Naive thymus-derived CD8-positive, alpha-beta T cell (primary cell): ENCODE measurements around the gene RBM33. TPM values are rescaled to one million over a fixed set of nuclear protein-coding genes. Genes with fewer than 3 reads are reported as not detected.

Source experiments
- ATAC-seq, 2 donors: fragments of 150-1000 bp; cut with Tn5 transposase in 1 of 2; sonication (Bioruptor Pico), chemical (Tn5 transposase) in 1 of 2; 1 replicate in 1 of 2; 2 replicates in 1 of 2; pipeline ENCODE4 v1.10.0; 2021; ENCODE audit warnings: mild to moderate bottlenecking in 2 of 2, moderate library complexity in 2 of 2
- POLR2A ChIA-PET: fragments of 350-600 bp; sonication (Branson Sonifier 250); formaldehyde crosslinking; loops from one replicate; lab custom pipeline; 2021; ENCODE audit warnings: antibody characterized with exemption; lab: Charles Lee
- DNase-seq, 10 donors: peaks; one replicate each; pipeline versions ENCODE4 v3.0.0 to v3.0.0-alpha.2; 2020 to 2022
- H3K27ac Mint-ChIP-seq, 10 donors: one replicate each; pipeline ENCODE4 v1.8.0; 2020 to 2022; ENCODE audit warnings: mild to moderate bottlenecking in 10 of 10, mixed read lengths in 10 of 10, moderate library complexity in 4 of 10, inconsistent platforms in 1 of 10
- H3K27me3 Mint-ChIP-seq, 5 donors: one replicate each; pipeline ENCODE4 v1.8.0; 2021 to 2022; ENCODE audit warnings: mixed read lengths in 5 of 5
- H3K36me3 Mint-ChIP-seq, 3 donors: one replicate each; pipeline ENCODE4 v1.8.0; 2020 to 2022; ENCODE audit warnings: mixed read lengths in 3 of 3, mild to moderate bottlenecking in 2 of 3, inconsistent platforms in 1 of 3
- H3K4me1 Mint-ChIP-seq, 4 donors: one replicate each; pipeline ENCODE4 v1.8.0; 2021 to 2022; ENCODE audit warnings: mixed read lengths in 4 of 4
- H3K4me3 Mint-ChIP-seq, 10 donors: one replicate each; pipeline ENCODE4 v1.8.0; 2020 to 2022; ENCODE audit warnings: mild to moderate bottlenecking in 10 of 10, mixed read lengths in 10 of 10, moderate library complexity in 6 of 10, inconsistent platforms in 1 of 10
- H3K9me3 Mint-ChIP-seq, 9 donors: one replicate each; pipeline ENCODE4 v1.8.0; 2020 to 2022; ENCODE audit warnings: mixed read lengths in 9 of 9, mild to moderate bottlenecking in 3 of 9, inconsistent platforms in 1 of 9, moderate library complexity in 1 of 9
- polyA plus RNA-seq, 3 donors: library from polyadenylated mRNA; unstranded; fragments of 300-500 nt; fragmentation: Illumina TruSeq; gene quantifications; one replicate each; pipeline ENCODE4 v1.2.3, GENCODE V29; 2021
- total RNA-seq, 8 experiments: library from RNA in 2 of 8; stranded (reverse) in 2 of 8; gene quantifications; one replicate each; pipeline ENCODE4 v1.2.3 and lab custom pipeline; 2021 to 2026

Gene RBM33, protein sequence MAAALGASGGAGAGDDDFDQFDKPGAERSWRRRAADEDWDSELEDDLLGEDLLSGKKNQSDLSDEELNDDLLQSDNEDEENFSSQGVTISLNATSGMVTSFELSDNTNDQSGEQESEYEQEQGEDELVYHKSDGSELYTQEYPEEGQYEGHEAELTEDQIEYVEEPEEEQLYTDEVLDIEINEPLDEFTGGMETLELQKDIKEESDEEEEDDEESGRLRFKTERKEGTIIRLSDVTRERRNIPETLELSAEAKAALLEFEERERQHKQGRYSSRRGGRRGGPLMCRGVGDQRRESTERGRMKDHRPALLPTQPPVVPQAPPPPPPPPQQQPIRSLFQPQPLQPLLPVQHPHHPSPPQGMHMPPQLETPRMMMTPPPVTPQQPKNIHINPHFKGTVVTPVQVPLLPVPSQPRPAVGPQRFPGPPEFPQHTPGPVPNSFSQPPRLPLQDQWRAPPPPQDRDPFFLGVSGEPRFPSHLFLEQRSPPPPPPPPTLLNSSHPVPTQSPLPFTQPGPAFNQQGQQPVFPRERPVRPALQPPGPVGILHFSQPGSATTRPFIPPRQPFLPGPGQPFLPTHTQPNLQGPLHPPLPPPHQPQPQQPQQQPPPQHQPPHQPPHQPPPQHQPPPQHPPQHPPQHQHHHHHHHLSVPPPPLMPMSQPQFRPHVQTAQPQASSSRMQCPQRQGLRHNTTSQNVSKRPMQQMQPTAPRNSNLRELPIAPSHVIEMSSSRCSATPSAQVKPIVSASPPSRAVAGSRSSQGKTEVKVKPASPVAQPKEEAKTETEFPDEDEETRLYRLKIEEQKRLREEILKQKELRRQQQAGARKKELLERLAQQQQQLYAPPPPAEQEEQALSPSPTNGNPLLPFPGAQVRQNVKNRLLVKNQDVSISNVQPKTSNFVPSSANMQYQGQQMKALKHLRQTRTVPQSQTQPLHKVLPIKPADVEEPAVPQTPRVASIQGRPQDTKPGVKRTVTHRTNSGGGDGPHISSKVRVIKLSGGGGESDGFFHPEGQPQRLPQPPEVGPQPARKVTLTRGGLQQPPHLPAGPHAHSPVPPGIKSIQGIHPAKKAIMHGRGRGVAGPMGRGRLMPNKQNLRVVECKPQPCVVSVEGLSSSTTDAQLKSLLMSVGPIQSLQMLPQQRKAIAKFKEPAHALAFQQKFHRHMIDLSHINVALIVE
- total RNA-seq (100 to 1,000 TPM; 165 to 173 TPM), polyA plus RNA-seq (10 to 100 TPM; 35.3 to 65.3 (median 41.0) TPM), total RNA-seq (lab: John Stamatoyannopoulos, UW) (74.3 to 201 (median 170) reads per million in 6 experiments)

DNA sequence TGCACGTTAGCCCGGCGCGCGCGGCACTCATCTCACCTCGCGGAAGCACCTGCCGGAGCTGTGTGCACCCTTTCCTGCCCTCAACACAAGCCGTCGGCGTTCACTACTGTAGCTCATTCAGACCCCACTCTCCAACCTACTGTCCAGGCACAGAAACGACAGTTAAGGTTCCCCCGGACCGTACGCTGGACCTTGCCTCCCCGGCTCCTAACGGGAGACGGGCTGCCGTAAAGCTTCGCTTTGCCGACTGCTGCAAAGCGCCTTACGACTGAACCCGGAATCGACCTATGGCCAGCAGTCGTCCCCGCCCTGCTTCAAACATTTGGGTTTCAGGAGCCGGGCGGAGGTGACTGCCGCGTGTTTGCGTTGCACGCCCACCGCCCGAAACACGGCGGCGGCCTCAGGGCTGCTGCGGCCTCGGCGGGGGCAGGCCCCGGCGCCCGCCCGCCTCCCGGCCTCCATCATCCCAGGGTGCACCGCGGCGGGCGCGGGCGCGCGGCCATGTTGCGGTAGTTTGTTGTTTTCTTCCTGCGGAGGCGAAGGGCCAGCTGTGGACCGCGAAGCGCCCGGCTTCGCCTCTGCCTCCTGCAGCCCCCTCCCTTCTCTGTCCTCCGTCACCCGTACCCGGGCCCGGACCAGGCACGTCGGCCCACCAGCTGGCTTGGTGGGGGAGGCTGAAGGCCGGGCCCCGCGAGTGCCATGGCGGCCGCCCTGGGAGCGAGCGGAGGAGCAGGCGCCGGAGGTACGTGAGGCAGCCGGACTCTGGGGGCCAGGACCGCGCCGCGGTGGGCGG lies at the start of gene RBM33:
RBM33 (plus strand) TSS at position 484 of the 793 bp plus-strand sequence; CDS start at position 700, 216 bp downstream.
- Mint-ChIP-seq H3K4me3 (peak within 1 kb of the TSS; percentile 93 to 100 (median 99)), H3K36me3 (peaks cover 19 to 61% (median 36%) of the 10 kb centered on the region in 3 donors), H3K27me3 (peaks cover 0 to 1% (median 0%) of the 10 kb centered on the region in 5 donors), H3K9me3 (peaks cover 5 to 12% (median 10%) of the 10 kb centered on the region in 9 donors), H3K4me1 (peaks cover 25 to 56% (median 41%) of the 10 kb centered on the region in 4 donors), H3K27ac (peak within 1 kb of the TSS; percentile 97 to 100 (median 99))
- POLR2A ChIA-PET = interaction anchor here (0.6 to 1.4 kb wide), 10 partner anchors 12 to 347 kb away, joined by 3 to 8 read pairs (median 4); partner anchors contain the start of gene INSIG1
- peak; percentile 57 to 95 (median 77) for DNase-seq
- peak; percentile 82 to 83 for ATAC-seq

DNA sequence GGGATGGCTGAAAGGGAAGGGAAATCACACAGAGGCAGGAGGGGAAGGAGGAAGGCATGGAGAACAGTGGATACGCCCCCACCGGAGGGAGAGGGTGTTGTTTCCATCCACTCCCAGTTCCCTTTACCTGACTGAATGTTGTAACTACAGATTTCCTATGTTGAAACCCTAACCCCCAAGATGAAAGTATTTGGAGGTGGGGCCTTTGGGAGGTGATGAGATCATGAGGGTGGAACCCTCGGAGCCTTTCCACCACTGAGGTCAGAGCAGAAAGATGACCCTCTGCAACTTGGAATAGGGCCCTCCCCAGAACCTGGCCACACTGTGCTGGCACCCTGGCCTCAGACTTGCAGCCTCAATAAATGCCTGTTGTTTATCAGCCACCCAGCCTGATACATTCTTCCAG lies 49.5 kb upstream of the RBM33 start:
- H3K27ac Mint-ChIP-seq = no peak overlapping the region
- no peaks in the 10 kb centered on the region for H3K9me3 Mint-ChIP-seq
- peaks cover 2 to 6% (median 3%) of the 10 kb centered on the region in 4 donors for H3K4me1 Mint-ChIP-seq
- H3K27me3 Mint-ChIP-seq = peaks cover 9 to 29% (median 19%) of the 10 kb centered on the region in 5 donors
- H3K36me3 Mint-ChIP-seq = no peaks in the 10 kb centered on the region
- POLR2A ChIA-PET = no interaction called here
- ATAC-seq = no peak
- H3K4me3 Mint-ChIP-seq = no peak overlapping the region
- no peak for DNase-seq

DNA sequence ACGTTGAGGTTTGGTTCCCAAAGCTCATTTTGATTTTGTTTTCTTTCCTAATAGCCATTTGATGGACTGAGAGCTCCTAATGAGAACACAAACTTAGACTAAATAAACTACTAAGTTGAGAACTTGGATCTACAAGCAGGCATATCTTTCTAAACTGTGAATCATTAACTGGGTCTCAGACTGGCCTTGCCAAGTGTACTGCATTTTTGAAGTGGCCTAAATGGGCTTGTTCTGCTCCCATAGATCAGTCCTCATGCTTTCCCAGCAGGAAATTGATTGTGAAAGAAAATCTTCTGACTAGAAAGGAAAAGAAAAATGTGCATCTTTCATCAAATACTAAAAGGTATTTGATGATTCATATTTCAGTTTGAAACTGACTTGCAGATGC lies 46.7 kb upstream of the RBM33 start:
- no peaks in the 10 kb centered on the region for H3K36me3 Mint-ChIP-seq
- peaks cover 16 to 43% (median 18%) of the 10 kb centered on the region in 5 donors for H3K27me3 Mint-ChIP-seq
- POLR2A ChIA-PET = no interaction called here
- H3K27ac Mint-ChIP-seq = no peak overlapping the region
- H3K9me3 Mint-ChIP-seq = no peaks in the 10 kb centered on the region
- no peak for DNase-seq
- peaks cover 2 to 6% (median 3%) of the 10 kb centered on the region in 4 donors for H3K4me1 Mint-ChIP-seq
- no peak overlapping the region for H3K4me3 Mint-ChIP-seq
- ATAC-seq = no peak

DNA sequence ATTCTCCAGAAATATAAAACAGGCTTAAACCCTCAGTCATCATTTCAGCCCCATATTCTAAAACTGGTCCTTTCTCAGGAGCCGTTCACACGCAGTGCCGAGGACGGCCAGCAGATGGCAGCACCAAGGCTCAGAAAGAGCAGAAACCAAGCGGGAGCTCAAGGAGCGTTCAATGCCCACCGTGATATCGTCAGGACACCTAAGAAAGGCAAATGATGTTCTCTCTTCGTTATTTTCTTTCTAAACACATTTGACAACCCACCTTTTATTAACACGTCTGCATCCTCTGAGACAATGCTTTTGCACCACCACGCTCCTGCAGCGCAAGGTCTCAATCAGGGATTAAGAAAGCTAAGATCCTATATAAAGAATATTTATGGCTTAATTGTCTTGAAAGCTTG lies 45.7 kb upstream of the RBM33 start:
- ATAC-seq (peak; percentile 71 to 81), DNase-seq (peak; percentile 59 to 88 (median 78))
- H3K4me3 Mint-ChIP-seq = no peak overlapping the region
- POLR2A ChIA-PET = no interaction called here
- H3K36me3 Mint-ChIP-seq = no peaks in the 10 kb centered on the region
- H3K4me1 Mint-ChIP-seq = peaks cover 2 to 6% (median 3%) of the 10 kb centered on the region in 4 donors
- H3K27ac Mint-ChIP-seq = peak overlapping the region in 2 of 10 donors; percentile 57 to 69
- H3K9me3 Mint-ChIP-seq = no peaks in the 10 kb centered on the region
- H3K27me3 Mint-ChIP-seq = peaks cover 16 to 50% (median 20%) of the 10 kb centered on the region in 5 donors

DNA sequence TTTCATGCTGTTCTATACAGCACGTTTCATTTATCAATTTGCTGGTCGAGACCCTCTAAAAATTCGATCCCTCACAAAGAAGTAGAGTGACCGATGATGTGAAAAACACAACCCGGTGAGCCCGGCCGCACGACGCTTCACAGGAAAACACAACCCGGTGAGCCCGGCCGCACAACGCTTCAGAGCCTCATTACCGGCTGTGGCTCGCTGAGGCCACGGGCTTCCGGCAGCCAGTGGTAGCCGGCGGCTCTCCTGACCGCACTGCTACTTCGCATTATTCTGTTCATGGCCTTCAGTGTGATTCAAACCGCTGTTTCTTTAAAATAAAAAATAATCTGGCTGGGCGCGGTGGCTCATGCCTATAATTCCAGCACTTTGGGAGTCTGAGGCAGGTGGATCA lies 42.3 kb upstream of the RBM33 start:
- H3K4me1 Mint-ChIP-seq = peaks cover 2 to 6% (median 3%) of the 10 kb centered on the region in 4 donors
- DNase-seq (no peak), ATAC-seq (no peak)
- no peaks in the 10 kb centered on the region for H3K36me3 Mint-ChIP-seq
- POLR2A ChIA-PET = no interaction called here
- H3K27me3 Mint-ChIP-seq = peaks cover 11 to 50% (median 13%) of the 10 kb centered on the region in 5 donors
- no peak overlapping the region for H3K4me3 Mint-ChIP-seq
- H3K9me3 Mint-ChIP-seq = no peaks in the 10 kb centered on the region
- H3K27ac Mint-ChIP-seq = no peak overlapping the region

DNA sequence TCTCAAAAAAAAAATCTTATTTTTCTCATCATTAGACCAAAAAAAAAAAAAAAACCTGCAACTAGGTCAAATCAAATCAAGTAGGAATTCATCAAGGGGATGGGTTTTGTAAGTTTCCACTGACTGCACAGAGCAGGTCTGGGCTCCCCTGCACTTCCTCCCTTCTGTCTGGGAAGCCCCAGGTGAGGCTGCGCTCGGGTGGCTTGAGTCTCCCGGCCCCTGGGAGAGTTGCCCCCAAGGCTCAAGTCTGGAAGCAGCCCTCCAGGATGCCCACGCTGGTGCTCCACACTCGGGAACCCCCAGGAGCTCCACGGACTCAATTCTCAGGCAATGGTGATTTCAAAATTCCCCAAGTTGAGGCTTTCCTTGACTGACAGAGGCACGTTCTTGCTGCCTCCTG lies 41.7 kb upstream of the RBM33 start:
- Mint-ChIP-seq H3K27me3 (peaks cover 11 to 50% (median 13%) of the 10 kb centered on the region in 5 donors), H3K36me3 (no peaks in the 10 kb centered on the region), H3K4me3 (no peak overlapping the region), H3K4me1 (peaks cover 2 to 6% (median 3%) of the 10 kb centered on the region in 4 donors), H3K27ac (no peak overlapping the region), H3K9me3 (no peaks in the 10 kb centered on the region)
- POLR2A ChIA-PET = no interaction called here
- DNase-seq = no peak
- ATAC-seq = no peak

DNA sequence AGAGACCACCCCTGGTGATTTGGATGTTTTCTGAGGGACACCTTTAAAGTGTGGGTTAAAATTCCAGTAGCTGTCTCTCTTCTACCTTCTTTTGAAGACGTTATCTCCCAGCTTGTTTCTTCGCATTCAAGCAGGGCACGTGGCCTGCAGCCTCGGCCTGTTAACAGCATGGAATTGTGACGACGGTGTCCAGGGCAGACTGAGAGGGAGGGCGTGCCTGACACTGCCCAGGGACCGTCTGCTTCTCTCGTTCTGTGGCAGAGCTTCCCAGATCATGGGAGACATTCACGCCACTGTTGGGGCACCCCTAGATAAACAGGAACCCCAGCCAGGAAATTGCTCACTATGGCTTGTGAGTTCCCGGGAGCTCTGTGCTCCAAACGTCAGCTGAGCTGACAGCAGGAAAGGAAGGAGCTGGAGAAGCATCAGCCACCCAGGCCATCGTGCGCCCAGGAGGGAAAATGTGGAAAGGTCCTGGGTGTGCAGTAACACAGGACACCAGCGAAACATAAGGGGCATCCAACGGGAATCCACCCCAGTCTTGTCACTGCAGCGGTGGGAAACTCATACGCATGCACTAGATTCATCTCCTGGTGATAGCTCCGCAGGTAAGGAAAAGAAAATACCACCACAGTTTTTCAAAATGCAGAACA lies 41.1 kb upstream of the RBM33 start:
- Mint-ChIP-seq H3K4me1 (peaks cover 2 to 6% (median 3%) of the 10 kb centered on the region in 4 donors), H3K27me3 (peaks cover 10 to 47% (median 13%) of the 10 kb centered on the region in 5 donors), H3K9me3 (no peaks in the 10 kb centered on the region), H3K36me3 (no peaks in the 10 kb centered on the region), H3K27ac (no peak overlapping the region), H3K4me3 (no peak overlapping the region)
- no peak for ATAC-seq
- POLR2A ChIA-PET = no interaction called here
- DNase-seq = no peak

DNA sequence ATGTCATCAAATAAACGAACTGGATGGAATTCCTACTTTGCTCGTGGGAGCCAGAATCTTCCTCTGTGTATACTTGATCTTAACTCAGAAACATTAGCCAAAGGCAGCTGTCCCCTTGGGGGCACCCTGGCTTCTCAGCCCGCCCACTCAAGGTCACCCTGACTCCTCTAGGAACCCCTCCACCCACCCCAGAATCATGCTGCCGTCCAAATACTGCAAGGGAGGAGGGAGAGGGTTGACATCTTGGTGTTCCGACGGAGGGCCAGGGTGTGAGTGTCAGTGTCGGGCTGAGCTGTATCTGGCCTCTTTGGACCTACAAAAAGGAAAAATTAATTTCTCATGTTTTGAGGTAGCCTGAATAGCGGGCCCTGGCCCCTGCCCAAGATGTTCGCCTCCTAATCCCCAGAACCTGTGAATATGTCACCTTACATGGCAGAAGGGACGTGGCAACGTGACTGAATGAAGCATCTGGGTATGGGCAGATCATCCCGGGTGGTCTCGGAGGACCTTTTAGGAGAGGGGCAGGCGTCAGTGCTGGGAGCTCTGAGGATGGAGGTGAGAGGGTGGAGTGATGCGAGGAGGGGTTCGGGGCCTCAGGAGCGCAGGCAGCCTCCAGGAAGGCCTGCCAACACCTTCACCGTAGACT lies 40.5 kb upstream of the RBM33 start:
- H3K36me3 Mint-ChIP-seq = no peaks in the 10 kb centered on the region
- POLR2A ChIA-PET = no interaction called here
- H3K4me3 Mint-ChIP-seq = no peak overlapping the region
- H3K9me3 Mint-ChIP-seq = no peaks in the 10 kb centered on the region
- DNase-seq (no peak), ATAC-seq (no peak)
- peaks cover 0 to 2% (median 0%) of the 10 kb centered on the region in 4 donors for H3K4me1 Mint-ChIP-seq
- H3K27me3 Mint-ChIP-seq = peaks cover 3 to 40% (median 10%) of the 10 kb centered on the region in 5 donors
- no peak overlapping the region for H3K27ac Mint-ChIP-seq

DNA sequence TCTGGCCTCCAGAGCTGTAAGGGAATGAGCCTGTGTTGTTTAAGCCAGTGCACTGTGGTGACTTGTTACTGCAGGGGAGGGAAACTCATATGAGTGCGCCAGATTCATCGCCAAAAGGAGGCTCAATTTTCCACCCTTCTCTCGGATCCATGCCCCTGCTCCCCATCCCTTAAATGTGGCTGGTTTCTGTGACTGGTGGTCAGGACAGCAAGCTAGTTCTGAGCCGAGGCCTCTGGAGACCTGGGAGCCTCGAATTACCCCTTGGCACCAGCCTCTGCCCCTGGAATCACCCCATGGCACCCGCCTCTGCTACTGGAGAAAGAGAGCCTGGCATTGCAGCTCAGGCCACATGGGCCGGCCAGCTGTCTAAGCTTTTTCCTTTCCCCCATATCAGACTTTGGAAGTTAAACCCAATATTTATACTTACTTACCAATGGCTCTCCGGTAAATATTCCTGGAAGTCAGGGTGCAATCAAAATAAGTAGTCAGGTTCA lies 39.9 kb upstream of the RBM33 start:
- no peak overlapping the region for H3K27ac Mint-ChIP-seq
- POLR2A ChIA-PET = no interaction called here
- peaks cover 3 to 35% (median 7%) of the 10 kb centered on the region in 5 donors for H3K27me3 Mint-ChIP-seq
- no peaks in the 10 kb centered on the region for H3K9me3 Mint-ChIP-seq
- H3K4me1 Mint-ChIP-seq = no peaks in the 10 kb centered on the region
- no peak overlapping the region for H3K4me3 Mint-ChIP-seq
- H3K36me3 Mint-ChIP-seq = no peaks in the 10 kb centered on the region
- ATAC-seq (no peak), DNase-seq (no peak)

DNA sequence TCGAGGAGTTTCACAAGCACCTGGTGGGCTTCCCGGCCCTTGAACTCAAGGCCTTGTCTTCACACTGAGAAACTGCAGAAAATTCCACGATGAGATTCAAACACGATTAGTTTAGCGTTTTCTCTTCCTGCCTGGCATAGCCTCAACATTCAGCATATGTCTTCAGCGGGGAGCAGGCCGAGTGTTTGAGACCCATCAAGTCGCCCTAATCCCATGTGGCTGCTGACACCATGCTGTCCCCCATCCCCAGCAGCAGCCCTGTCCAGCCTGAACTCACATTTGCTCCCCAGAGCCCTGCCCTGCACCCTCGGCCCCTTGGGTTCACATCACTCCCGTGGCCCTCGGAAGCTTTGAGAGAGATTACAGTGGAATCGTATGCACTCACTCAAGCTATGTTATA lies 35.3 kb upstream of the RBM33 start:
- Mint-ChIP-seq H3K27ac (peak overlapping the region in 1 of 10 donors; percentile 52), H3K36me3 (peaks cover 0 to 2% (median 0%) of the 10 kb centered on the region in 3 donors), H3K4me3 (no peak overlapping the region), H3K27me3 (peaks cover 0 to 4% (median 0%) of the 10 kb centered on the region in 5 donors), H3K4me1 (peaks cover 0 to 2% (median under 1%) of the 10 kb centered on the region in 4 donors), H3K9me3 (no peaks in the 10 kb centered on the region)
- DNase-seq (no peak), ATAC-seq (no peak)
- POLR2A ChIA-PET = no interaction called here
